ENCODE measurements around the gene HTR3B.

Gene HTR3B

GRCh38 chr11:113980785-113981184, 76.2 kb downstream of the HTR3B start:
- no peak for DNase-seq (ENCODE audit: low read depth, low spot score)
- H3K4me3 ChIP-seq (ENCODE audit: low read length), result no peak overlapping the region

GRCh38 chr11:113982306-113982705, 77.7 kb downstream of the HTR3B start:
- DNase-seq (ENCODE audit: low read depth, low spot score), result no peak
- H3K4me3 ChIP-seq (ENCODE audit: low read length), result no peak overlapping the region

DNA sequence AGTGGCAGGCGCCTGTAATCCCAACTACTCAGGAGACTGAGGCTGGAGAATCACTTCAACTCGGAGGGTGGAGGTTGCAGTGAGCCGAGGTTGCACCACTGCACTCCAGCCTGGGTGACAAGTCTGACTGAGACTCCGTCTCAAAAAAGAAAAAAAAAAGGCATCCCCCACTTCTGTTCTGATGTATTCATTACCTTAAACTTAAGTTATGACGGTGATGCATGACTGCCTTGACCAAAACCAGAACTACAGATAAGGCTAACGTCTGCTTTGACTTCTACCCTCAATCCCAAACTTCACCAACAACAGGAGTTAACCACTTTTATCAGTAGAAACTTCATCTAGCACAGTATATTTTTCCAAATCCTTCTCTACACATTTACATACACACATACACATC, 80.2 kb downstream of the HTR3B start:
- DNase-seq (ENCODE audit: low read depth, low spot score), result no peak
- H3K4me3 ChIP-seq (ENCODE audit: low read length), result no peak overlapping the region

- H3K4me3 ChIP-seq (ENCODE audit: low read length), result no peak overlapping the region
- DNase-seq (ENCODE audit: low read depth, low spot score), result no peak
Measured at GRCh38 chr11:113985906-113986305, 81.3 kb downstream of the HTR3B start.

- no peak overlapping the region for H3K4me3 ChIP-seq (ENCODE audit: low read length)
- no peak for DNase-seq (ENCODE audit: low read depth, low spot score)
Measured at GRCh38 chr11:113986351-113987140, 82.0 kb downstream of the HTR3B start.

DNA sequence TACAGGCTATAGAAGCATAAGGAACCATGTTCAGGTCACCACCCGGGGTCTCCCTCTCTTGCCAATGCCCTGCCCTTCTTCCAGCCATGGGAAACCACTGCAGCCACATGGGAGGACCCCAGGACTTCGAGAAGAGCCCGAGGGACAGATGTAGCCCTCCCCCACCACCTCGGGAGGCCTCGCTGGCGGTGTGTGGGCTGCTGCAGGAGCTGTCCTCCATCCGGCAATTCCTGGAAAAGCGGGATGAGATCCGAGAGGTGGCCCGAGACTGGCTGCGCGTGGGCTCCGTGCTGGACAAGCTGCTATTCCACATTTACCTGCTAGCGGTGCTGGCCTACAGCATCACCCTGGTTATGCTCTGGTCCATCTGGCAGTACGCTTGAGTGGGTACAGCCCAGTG, 84.8 kb downstream of the HTR3B start:
- H3K4me3 ChIP-seq (ENCODE audit: low read length), result no peak overlapping the region

GRCh38 chr11:113989916-113990315, 85.3 kb downstream of the HTR3B start:
- no peak overlapping the region for H3K4me3 ChIP-seq (ENCODE audit: low read length)

More for the DNA sequence above, 84.8 kb downstream of the HTR3B start:
- DNase-seq (ENCODE audit: low read depth, low spot score), result no peak

GRCh38 chr11:113991170-113991569, 86.6 kb downstream of the HTR3B start:
- peak; percentile 6 for DNase-seq (ENCODE audit: low read depth, low spot score)
- no peak overlapping the region for H3K4me3 ChIP-seq (ENCODE audit: low read length)

More at GRCh38 chr11:113989916-113990315, 85.3 kb downstream of the HTR3B start:
- no peak for DNase-seq (ENCODE audit: low read depth, low spot score)

GRCh38 chr11:113991718-113992458, 87.3 kb downstream of the HTR3B start:
- no peak overlapping the region for H3K4me3 ChIP-seq (ENCODE audit: low read length)
- DNase-seq (ENCODE audit: low read depth, low spot score), result no peak

GRCh38 chr11:113992459-113993110, 88.0 kb downstream of the HTR3B start:
- no peak overlapping the region for H3K4me3 ChIP-seq (ENCODE audit: low read length)
- DNase-seq (ENCODE audit: low read depth, low spot score), result no peak

- H3K4me3 ChIP-seq (ENCODE audit: low read length), result no peak overlapping the region
- DNase-seq (ENCODE audit: low read depth, low spot score), result no peak
Measured at GRCh38 chr11:113994077-113994954, 89.7 kb downstream of the HTR3B start.
